Endothelial cell of umbilical vein (primary cell): ENCODE measurements around the gene SPIRE2. TPM values are rescaled to one million over a fixed set of nuclear protein-coding genes. Genes with fewer than 3 reads are reported as not detected.
"Not testable (repeated sequence)": the region's sequence is repeated elsewhere in the genome, so short reads cannot be mapped to it uniquely, and the experiment has no call there.

ENCODE experiments used
- BruUV-seq: library from RNA; stranded (reverse); fragments of 400-500 nt; replicated peaks from 2 replicates; lab custom pipeline; 2021; lab: Mats Ljungman, UMichigan
- CTCF ChIA-PET: fragments of 300-600, 350-600 bp; sonication (Branson Sonifier 250); formaldehyde crosslinking; loops from one replicate; lab custom pipeline; 2021; ENCODE audit warnings: antibody characterized with exemption, inconsistent platforms; lab: Charles Lee
- POLR2A ChIA-PET: fragments of 300-600, 350-600 bp; sonication (Branson Sonifier 250); formaldehyde crosslinking; loops from one replicate; lab custom pipeline; 2021; ENCODE audit warnings: antibody characterized with exemption, inconsistent platforms; lab: Charles Lee
- DNase-seq: peaks from one replicate; pipeline ENCODE4 v3.0.0-alpha.2; 2011; ENCODE audit warnings: low read depth, low spot score
- FAIRE-seq: peaks from 2 replicates; lab custom pipeline; 2011; peaks lifted over from hg19 to GRCh38; lab: Jason Lieb, UNC
- H2AFZ ChIP-seq: 2 replicates; pipeline ENCODE4 v1.6.0; 2012; ENCODE audit warnings: low read depth, low read length, control low read depth, inconsistent platforms
- H3K27ac ChIP-seq: 2 replicates; pipeline ENCODE4 v1.5.1; 2011; ENCODE audit warnings: low read depth, mild to moderate bottlenecking, control low read depth, low read length, moderate library complexity; ENCODE audit not compliant: insufficient read depth
- H3K27me3 ChIP-seq, 2 experiments: 2 replicates each; pipeline versions ENCODE4 v1.6.0 to v1.6.1; 2011; ENCODE audit warnings: low read length in 2 of 2, mixed read lengths in 1 of 2; ENCODE audit not compliant: control insufficient read depth in 2 of 2, insufficient read depth in 2 of 2
- H3K36me3 ChIP-seq, 2 experiments: 2 replicates in 1 of 2; 3 replicates in 1 of 2; pipeline ENCODE4 v1.5.1; 2011; ENCODE audit warnings: low read length in 2 of 2, mild to moderate bottlenecking in 1 of 2, moderate library complexity in 1 of 2; ENCODE audit not compliant: control insufficient read depth in 2 of 2, insufficient read depth in 2 of 2; ENCODE audit errors: extremely low read depth in 1 of 2
- H3K4me1 ChIP-seq: 3 replicates; pipeline ENCODE4 v1.5.1; 2011; ENCODE audit warnings: mild to moderate bottlenecking, low read length; ENCODE audit not compliant: control insufficient read depth, insufficient read depth; ENCODE audit errors: extremely low read depth
- H3K4me2 ChIP-seq: 2 replicates; pipeline ENCODE4 v1.6.1; 2011; ENCODE audit warnings: low read length, control low read depth, mixed read lengths; ENCODE audit not compliant: insufficient read depth
- H3K4me3 ChIP-seq, 3 experiments: fragments of 200-600 bp in 1 of 3; sonication (generic), shearing (Covaris generic) in 1 of 3; replicated peaks in 1 of 3; 2 replicates each; pipeline ENCODE4 v1.5.1; 2011 to 2016; ENCODE audit warnings: control low read depth in 3 of 3, low read length in 3 of 3, mild to moderate bottlenecking in 2 of 3, inconsistent platforms in 1 of 3, low read depth in 1 of 3, moderate library complexity in 1 of 3; ENCODE audit not compliant: insufficient read depth in 1 of 3
- H3K79me2 ChIP-seq: 2 replicates; pipeline ENCODE4 v1.6.0; 2012; ENCODE audit warnings: low read length, inconsistent platforms; ENCODE audit not compliant: control insufficient read depth, insufficient read depth
- H3K9ac ChIP-seq: replicated peaks from 2 replicates; pipeline ENCODE3; 2011; ENCODE audit warnings: low read length, control low read depth; ENCODE audit not compliant: insufficient read depth; ENCODE audit errors: extremely low read depth
- H3K9me1 ChIP-seq: replicated peaks from 3 replicates; pipeline ENCODE4 v1.6.0; 2011; ENCODE audit warnings: mild to moderate bottlenecking, low read length; ENCODE audit not compliant: control insufficient read depth, insufficient read depth; ENCODE audit errors: extremely low read depth
- H3K9me3 ChIP-seq: replicated peaks from 2 replicates; pipeline ENCODE4 v1.5.1; 2012; ENCODE audit warnings: low read length, inconsistent platforms; ENCODE audit not compliant: control insufficient read depth, insufficient read depth
- H4K20me1 ChIP-seq: replicated peaks from 2 replicates; pipeline ENCODE3; 2011; ENCODE audit warnings: mild to moderate bottlenecking, low read length; ENCODE audit not compliant: control insufficient read depth, insufficient read depth; ENCODE audit errors: extremely low read depth
- dilution Hi-C: fragments of 300-500 bp; cut with MboI; formaldehyde crosslinking; loops from one replicate; pipeline ENCODE4 v1.15.0; 2019; ENCODE audit warnings: low sequenced_read_pairs; ENCODE audit not compliant: extremely low pct_ligation_motif_present
- intact Hi-C: fragments of 100-400 bp; cut with micrococcal nuclease; formaldehyde crosslinking; loops from one replicate; pipeline ENCODE4 v1.10.0; 2022
- polyA plus RNA-seq, 4 experiments: library from polyadenylated mRNA; depleted of rRNA in 3 of 4; stranded (reverse) in 3 of 4; unstranded in 1 of 4; fragments of >200 nt; gene quantifications; 2 replicates each; pipeline versions ENCODE4 v1.2.1 to v1.2.3, GENCODE V29; 2011 to 2012; ENCODE audit warnings: missing spikeins in 1 of 4
- total RNA-seq: library from RNA; stranded (reverse); gene quantifications from 2 replicates; pipeline ENCODE4 v1.2.3, GENCODE V29; 2021

The SPIRE2 gene
- total and polyA plus RNA-seq, 2 donors (not counting 3 experiments of a cell fraction or from before 2014, with no cell fraction given), result 1.2 to 3.1 TPM

- H3K4me2 ChIP-seq, H4K20me1 ChIP-seq, FAIRE-seq, H3K9me1 ChIP-seq, POLR2A ChIA-PET, H3K27me3 ChIP-seq, dilution Hi-C loops, H3K9me3 ChIP-seq, H3K27ac ChIP-seq, H3K36me3 ChIP-seq, H3K4me3 ChIP-seq, H3K9ac ChIP-seq, DNase-seq, CTCF ChIA-PET, BruUV-seq, H3K4me1 ChIP-seq, H2AFZ ChIP-seq: not testable (repeated sequence)
- intact Hi-C loops, result loop anchor here (5.0 kb wide), 2 partner anchors 97 to 103 kb away; partner anchors contain the start of genes TUBB3, VPS9D1 and ZNF276
- H3K79me2 ChIP-seq, result peaks cover 22% of the 10 kb centered on the region
Measured at GRCh38 chr16:89818851-89819403, 9.3 kb upstream of the SPIRE2 start.

GRCh38 chr16:89819448-89819847, 8.8 kb upstream of the SPIRE2 start:
- H3K9ac ChIP-seq, FAIRE-seq, H2AFZ ChIP-seq, H4K20me1 ChIP-seq, CTCF ChIA-PET, H3K9me3 ChIP-seq, H3K27me3 ChIP-seq, POLR2A ChIA-PET, H3K4me1 ChIP-seq, H3K4me2 ChIP-seq, H3K27ac ChIP-seq, dilution Hi-C loops, H3K4me3 ChIP-seq, H3K36me3 ChIP-seq, DNase-seq, BruUV-seq, H3K9me1 ChIP-seq: not testable (repeated sequence)
- intact Hi-C loops, result loop anchor here (5.0 kb wide), 2 partner anchors 97 to 103 kb away; partner anchors contain the start of genes TUBB3, VPS9D1 and ZNF276
- peaks cover 17% of the 10 kb centered on the region for H3K79me2 ChIP-seq
